ENCODE data around the gene LTBP1. TPM values are rescaled to one million over a fixed set of nuclear protein-coding genes. Genes with fewer than 3 reads are reported as not detected.

Gene LTBP1
- total RNA-seq, 1 donor from 2014 or later, result 111 TPM

- DNase-seq, result no peak
Measured at GRCh38 chr2:33081691-33082090, 134.9 kb downstream of the LTBP1 start.

- DNase-seq, result no peak
Measured at GRCh38 chr2:33083699-33084387, 137.1 kb downstream of the LTBP1 start.

- no peak for DNase-seq
Measured at GRCh38 chr2:33084433-33084832, 137.7 kb downstream of the LTBP1 start.

GRCh38 chr2:33085646-33086045 is 138.9 kb downstream of the LTBP1 start:
- no peak for DNase-seq

GRCh38 chr2:33086400-33087015 is 139.8 kb downstream of the LTBP1 start:
- DNase-seq, result peak; percentile 73

- no peak for DNase-seq
Measured at GRCh38 chr2:33090553-33091134, 143.9 kb downstream of the LTBP1 start.

- no peak for DNase-seq
Measured at GRCh38 chr2:33091541-33092123, 144.9 kb downstream of the LTBP1 start.

- no peak for DNase-seq
Measured at GRCh38 chr2:33093283-33093993, 146.7 kb downstream of the LTBP1 start.

GRCh38 chr2:33094303-33094702 is 147.6 kb downstream of the LTBP1 start:
- no peak for DNase-seq

- DNase-seq, result no peak
Measured at GRCh38 chr2:33099989-33100388, 153.2 kb downstream of the LTBP1 start.

- DNase-seq, result no peak
Measured at GRCh38 chr2:33100921-33101320, 154.2 kb downstream of the LTBP1 start.

GRCh38 chr2:33104052-33104623 is 157.4 kb downstream of the LTBP1 start:
- DNase-seq, result no peak

- DNase-seq, result no peak
Measured at GRCh38 chr2:33104726-33105125, 158.0 kb downstream of the LTBP1 start.

GRCh38 chr2:33106115-33106514 is 159.4 kb downstream of the LTBP1 start:
- DNase-seq, result no peak

- DNase-seq, result no peak
Measured at GRCh38 chr2:33107690-33108482, 161.1 kb downstream of the LTBP1 start.

GRCh38 chr2:33108483-33109443 is 162.0 kb downstream of the LTBP1 start:
- DNase-seq, result no peak

GRCh38 chr2:33110461-33110860 is 163.7 kb downstream of the LTBP1 start:
- DNase-seq, result no peak

GRCh38 chr2:33111002-33111446 is 164.3 kb downstream of the LTBP1 start:
- no peak for DNase-seq

- no peak for DNase-seq
Measured at GRCh38 chr2:33115196-33115595, 168.4 kb downstream of the LTBP1 start.

GRCh38 chr2:33115728-33116127 is 169.0 kb downstream of the LTBP1 start:
- no peak for DNase-seq

All from skin of body (tissue), 2 donors.